ENCODE data around the gene TSSC4. TPM values are rescaled to one million over a fixed set of nuclear protein-coding genes. Genes with fewer than 3 reads are reported as not detected.
"Not testable (repeated sequence)": the region's sequence is repeated elsewhere in the genome, so short reads cannot be mapped to it uniquely, and the experiment has no call there.

The TSSC4 gene
- polyA plus RNA-seq (ENCODE audit: insufficient read length in 12 of 12), result 10 to 100 TPM in 11 of 12 donors, not detected in 1; 15.1 to 29.2 (median 17.7) TPM
- long read RNA-seq, donor 1, transcript TSSC4-201 (3 exons, 1,686 nt), result major isoform, 9 of 12 reads
- long read RNA-seq, donor 1, partial matches to known transcripts, result 0 of 12 reads
- long read RNA-seq, donor 1, other reads (novel, unspliced or antisense), result 0 of 12 reads
- long read RNA-seq, donor 2, transcript TSSC4-201 (3 exons, 1,686 nt), result major isoform, 12 of 13 reads
- long read RNA-seq, donor 2, partial matches to known transcripts, result 0 of 13 reads
- long read RNA-seq, donor 2, other reads (novel, unspliced or antisense), result 0 of 13 reads
- long read RNA-seq, donor 3, transcript TSSC4-201 (3 exons, 1,686 nt), result major isoform, 6 of 7 reads
- long read RNA-seq, donor 3, partial matches to known transcripts, result 0 of 7 reads
- long read RNA-seq, donor 3, other reads (novel, unspliced or antisense), result 0 of 7 reads
- long read RNA-seq, donor 4, partial matches to known transcripts, result 0 of 2 reads
- long read RNA-seq, donor 4, other reads (novel, unspliced or antisense), result 0 of 2 reads
- long read RNA-seq, donor 5, result 0 reads
- long read RNA-seq, donor 6, transcript TSSC4-201 (3 exons, 1,686 nt), result major isoform, 5 of 7 reads
- long read RNA-seq, donor 6, partial matches to known transcripts, result 0 of 7 reads
- long read RNA-seq, donor 6, other reads (novel, unspliced or antisense), result 0 of 7 reads
- long read RNA-seq, donor 7, transcript TSSC4-201 (3 exons, 1,686 nt), result major isoform, 5 of 5 reads
- long read RNA-seq, donor 7, partial matches to known transcripts, result 0 of 5 reads
- long read RNA-seq, donor 7, other reads (novel, unspliced or antisense), result 0 of 5 reads
- long read RNA-seq, donor 8, transcript TSSC4-201 (3 exons, 1,686 nt), result major isoform, 15 of 17 reads
- long read RNA-seq, donor 8, partial matches to known transcripts, result 0 of 17 reads
- long read RNA-seq, donor 8, other reads (novel, unspliced or antisense), result 0 of 17 reads
- long read RNA-seq, donor 9, transcript TSSC4-201 (3 exons, 1,686 nt), result major isoform, 10 of 13 reads
- long read RNA-seq, donor 9, partial matches to known transcripts, result 0 of 13 reads
- long read RNA-seq, donor 9, other reads (novel, unspliced or antisense), result 0 of 13 reads
- long read RNA-seq, donor 10, transcript TSSC4-201 (3 exons, 1,686 nt), result major isoform, 10 of 16 reads
- long read RNA-seq, donor 10, partial matches to known transcripts, result 6 of 16 reads
- long read RNA-seq, donor 10, other reads (novel, unspliced or antisense), result 0 of 16 reads
- long read RNA-seq, donor 11, transcript TSSC4-201 (3 exons, 1,686 nt), result major isoform, 10 of 16 reads
- long read RNA-seq, donor 11, partial matches to known transcripts, result 5 of 16 reads
- long read RNA-seq, donor 11, other reads (novel, unspliced or antisense), result 0 of 16 reads

GRCh38 chr11:2400069-2400761, at the start of gene TSSC4:
TSSC4 (plus strand) TSS chr11:2400750; CDS start chr11:2402634, 1,884 bp downstream.
- peak; percentile 100 for DNase-seq

GRCh38 chr11:2351701-2352100, 48.8 kb upstream of the TSSC4 start:
- DNase-seq, result no peak

DNA sequence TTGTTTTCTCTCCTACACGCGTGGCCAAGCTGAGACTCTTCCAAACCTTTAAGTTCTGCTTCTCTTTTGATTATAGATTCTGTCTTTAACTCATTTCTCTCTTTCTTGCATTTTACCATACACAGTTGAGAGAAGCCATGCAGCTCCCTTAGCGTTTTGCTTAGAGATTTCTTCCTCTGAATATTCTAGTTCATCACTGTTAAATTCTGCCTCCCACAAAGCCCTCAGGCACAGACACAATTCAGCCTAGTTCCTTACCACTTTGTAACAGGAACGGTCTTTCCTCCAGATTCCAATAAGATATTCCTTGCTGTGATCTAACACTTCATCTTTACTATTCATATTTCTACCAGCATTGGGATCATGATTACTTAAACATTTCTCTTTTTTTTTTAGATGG, 48.1 kb upstream of the TSSC4 start:
- DNase-seq, result no peak

- DNase-seq, result no peak
Observed at GRCh38 chr11:2355000-2355644, 45.4 kb upstream of the TSSC4 start.

GRCh38 chr11:2357246-2357645, 43.3 kb upstream of the TSSC4 start:
- no peak for DNase-seq

DNA sequence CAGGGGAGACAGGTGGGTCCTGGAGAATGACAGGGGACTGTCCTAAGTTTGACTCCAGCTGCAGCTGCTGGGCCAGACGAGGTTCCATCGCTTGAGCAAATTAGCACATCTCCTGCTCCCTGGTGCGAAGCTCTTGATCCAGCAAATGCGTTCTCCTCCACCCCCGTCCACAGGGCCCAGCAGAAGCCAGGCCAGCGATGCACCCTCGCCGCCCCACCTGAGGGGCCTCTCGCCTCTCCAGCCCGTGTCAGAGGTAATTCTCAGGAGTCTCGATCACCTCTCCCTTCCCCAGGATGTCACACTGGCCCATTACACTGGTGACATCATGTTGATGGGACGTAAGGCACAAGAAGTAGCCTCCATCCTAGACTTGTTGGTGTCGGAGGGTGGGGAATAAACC, 42.9 kb upstream of the TSSC4 start:
- DNase-seq, result not testable (repeated sequence)

DNA sequence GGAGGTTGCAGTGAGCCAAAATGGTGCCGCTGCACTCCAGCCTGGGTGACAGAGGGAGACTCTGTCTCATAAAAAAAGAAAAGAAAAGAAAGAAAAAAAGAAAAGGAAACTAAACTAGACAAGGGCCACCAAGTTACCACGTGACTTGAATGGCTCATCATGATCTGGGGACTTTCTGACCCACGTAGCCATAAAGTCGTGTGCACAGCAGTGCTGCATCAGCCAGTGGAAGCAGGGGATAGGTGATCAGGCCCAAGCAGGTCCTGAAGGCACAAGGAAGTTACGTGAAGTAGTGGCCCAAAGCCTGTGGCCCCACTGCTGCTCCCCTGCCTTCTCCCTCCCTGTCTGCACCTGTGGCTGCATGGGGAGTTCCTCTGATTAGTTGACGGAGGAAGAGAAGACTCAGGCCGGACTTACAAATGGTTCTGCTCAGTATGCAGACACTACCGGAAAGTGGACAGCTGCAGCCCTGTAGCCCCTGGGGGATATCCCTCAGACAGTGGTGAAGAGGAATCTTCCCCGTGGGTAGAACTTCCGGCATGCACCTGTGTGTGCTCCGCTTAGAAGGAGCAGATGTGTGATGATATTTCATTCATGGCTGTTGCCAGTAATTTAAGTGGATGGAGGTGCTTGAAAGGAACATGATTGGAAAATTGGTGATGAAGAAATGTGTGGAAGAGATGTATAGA, 41.7 kb upstream of the TSSC4 start:
- no peak for DNase-seq

- DNase-seq, result no peak
Observed at GRCh38 chr11:2359557-2359956, 41.0 kb upstream of the TSSC4 start.

DNA sequence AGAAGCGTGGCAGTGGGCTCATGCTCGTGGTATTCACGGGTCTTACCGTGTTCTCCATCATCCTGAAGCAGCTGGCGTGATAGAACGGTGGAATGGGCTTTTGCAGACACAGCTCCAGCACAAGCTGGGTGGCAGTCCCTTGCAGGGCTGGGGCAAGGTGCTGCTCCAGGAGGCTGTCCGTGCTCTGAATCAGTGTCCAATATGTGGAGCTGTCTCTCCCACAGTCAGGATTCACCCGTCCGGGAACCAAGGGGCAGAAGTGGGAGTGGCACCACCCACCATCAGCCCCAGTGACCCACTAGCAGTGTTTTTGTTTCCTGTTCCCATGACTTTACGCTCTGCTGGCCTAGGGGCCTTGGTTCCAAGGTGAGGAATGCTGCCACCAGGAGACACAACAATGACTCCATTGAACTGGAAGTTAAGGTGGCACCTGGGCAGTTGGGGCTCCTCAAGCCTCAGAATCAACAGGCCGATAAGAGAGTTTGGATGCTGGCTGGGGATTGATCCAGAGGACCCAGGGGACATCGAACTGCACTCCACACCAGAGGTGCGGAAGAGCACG, 40.4 kb upstream of the TSSC4 start:
- DNase-seq, result no peak

GRCh38 chr11:2361565-2361964, 39.0 kb upstream of the TSSC4 start:
- no peak for DNase-seq

DNA sequence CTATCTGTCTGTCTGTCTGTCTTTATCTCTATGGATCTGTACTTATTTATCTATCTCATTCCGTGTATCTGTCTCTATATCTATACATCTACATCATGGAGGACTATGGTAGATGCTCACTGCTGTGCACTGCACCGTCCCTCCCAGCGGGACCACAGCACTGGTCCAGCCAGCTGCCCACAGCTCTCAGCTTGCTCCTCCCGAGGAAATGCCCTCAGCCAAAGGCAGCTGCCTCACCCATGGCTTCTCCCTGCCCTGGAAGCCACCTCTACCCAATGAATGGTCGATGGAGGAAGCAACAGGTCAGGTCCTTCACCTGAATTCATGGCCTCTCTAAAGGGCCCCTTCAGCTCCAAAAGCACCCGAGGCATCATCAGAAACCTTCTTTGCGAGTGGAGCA, 38.1 kb upstream of the TSSC4 start:
- DNase-seq, result no peak

DNA sequence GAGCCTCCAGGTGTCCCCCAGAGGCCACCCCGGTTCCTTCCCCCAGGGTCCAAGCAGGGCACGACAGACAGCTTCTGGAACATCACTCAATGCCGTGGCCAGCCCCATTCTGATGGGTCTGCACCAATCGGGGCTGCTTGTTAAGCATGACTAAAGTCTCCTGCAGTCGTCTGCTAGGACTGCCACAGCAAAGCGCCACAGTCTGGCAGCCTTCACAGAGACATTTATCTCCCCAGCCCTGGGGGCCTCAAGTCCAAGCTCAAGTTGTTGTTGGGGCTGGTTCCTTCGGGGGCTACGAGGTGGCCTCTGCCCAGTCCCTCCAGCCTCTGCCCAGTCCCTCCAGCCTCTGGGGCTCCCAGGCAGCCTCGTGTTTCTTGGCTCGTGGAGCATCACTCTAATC, 37.4 kb upstream of the TSSC4 start:
- DNase-seq, result no peak

DNA sequence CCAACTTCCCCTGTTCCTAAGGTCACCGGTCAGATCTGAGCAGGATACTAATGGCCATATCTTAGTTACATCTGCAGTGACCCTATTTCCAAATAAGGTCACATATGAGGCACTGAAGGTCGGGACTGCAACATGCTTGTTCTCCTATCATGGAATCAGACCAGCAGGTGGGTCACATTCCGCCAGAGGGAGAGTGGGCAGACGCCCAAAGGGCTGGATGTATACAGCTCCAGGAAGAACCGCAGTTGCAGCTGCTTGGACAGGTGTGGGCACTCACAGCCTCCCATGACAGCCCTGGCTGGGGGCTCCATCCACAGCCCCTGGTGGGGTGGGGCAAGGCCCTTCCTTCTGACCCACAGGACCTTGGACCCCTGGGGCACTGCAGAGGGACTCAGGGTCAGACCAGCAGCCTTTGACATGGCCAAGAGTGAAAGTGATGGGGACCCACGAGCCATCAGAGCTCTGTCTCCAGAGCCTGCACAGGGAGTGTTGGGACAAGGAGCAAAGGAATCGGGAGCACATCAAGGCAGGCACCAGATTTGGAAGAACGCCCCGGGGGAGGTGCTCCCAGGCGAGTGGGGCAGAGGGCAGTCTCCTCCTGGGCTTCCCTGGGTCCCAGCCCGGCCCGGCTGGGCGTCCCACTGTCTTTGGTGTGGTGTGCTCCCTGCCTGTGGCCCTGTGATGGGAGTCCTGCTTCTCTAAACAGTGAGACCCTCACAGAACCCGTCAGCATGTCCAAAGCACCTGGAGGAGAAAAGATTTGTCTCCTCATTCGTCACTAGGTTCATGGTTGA, 36.8 kb upstream of the TSSC4 start:
- DNase-seq, result no peak

DNA sequence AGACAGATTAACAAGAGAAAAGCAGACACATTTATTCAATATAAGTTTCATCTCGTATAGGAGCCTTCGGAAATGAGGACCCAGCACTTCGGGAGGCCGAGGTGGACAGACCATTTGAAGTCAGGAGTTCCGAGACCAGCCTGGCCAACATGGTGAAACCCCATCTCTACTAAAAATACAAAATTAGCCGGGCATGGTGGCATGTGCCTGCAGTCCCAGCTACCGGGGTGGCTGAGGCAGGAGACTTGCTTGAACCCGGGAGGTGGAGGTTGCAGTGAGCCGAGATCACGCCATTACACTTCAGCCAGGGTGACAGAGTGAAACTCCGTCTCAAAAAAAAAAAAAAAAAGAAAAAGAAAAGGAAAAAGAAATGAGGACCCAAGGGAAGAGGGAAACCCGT, 36.2 kb upstream of the TSSC4 start:
- not testable (repeated sequence) for DNase-seq

DNA sequence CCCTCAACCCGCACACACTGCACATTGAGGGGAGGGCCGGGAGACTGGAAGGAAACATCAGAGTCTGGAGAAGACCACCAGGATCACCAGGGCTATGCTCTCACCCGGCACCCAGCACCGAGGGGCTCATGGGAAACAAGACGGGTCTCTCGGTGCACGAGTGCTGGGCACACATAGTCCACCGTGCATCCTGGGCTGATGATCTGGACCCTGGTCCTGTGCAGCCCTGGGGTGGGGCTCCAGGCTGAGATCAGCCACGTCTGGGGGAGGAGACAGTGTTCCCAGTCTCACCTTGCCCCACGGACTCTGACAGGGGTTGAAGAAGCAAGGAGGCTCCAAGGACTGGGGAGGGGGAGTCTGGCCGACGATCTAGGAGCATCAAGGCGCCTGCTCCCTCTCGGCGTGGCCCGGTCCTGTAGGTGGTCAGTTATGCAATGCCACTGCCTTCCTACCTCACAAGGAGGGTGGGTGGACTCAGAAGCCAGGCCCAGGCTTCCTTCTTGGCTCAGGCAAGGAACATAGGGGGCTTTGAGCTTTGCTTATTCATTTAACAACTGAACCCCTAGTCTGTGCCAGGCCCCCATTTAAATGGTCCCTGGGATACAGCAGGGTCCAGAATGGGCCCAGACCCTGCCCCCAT, 34.9 kb upstream of the TSSC4 start:
- DNase-seq, result no peak

GRCh38 chr11:2366276-2366675, 34.3 kb upstream of the TSSC4 start:
- DNase-seq, result no peak

GRCh38 chr11:2366733-2367132, 33.8 kb upstream of the TSSC4 start:
- no peak for DNase-seq

All from muscle of arm (tissue), 14 donors.